OCI-M1 (cell line): Measurements from ENCODE around the gene LYST.

Source experiments
- DNase-seq: peaks from one replicate; lab custom pipeline; 2025; lab: John Stamatoyannopoulos, UW

The LYST gene

GRCh38 chr1:235888119-235888643, 21.5 kb upstream of the LYST start:
- DNase-seq = peak; percentile 35

- DNase-seq = no peak
These were observed 21.0 kb upstream of the LYST start for GRCh38 chr1:235887676-235888075.

GRCh38 chr1:235885655-235886262, 19.1 kb upstream of the LYST start:
- no peak for DNase-seq

- DNase-seq = peak; percentile 23
These were observed 16.7 kb upstream of the LYST start for GRCh38 chr1:235883261-235883927.

- no peak for DNase-seq
These were observed 16.1 kb upstream of the LYST start for GRCh38 chr1:235882816-235883215.

- no peak for DNase-seq
These were observed 15.4 kb upstream of the LYST start for GRCh38 chr1:235881930-235882700.

- DNase-seq = no peak
These were observed 11.5 kb upstream of the LYST start for GRCh38 chr1:235878082-235878811.

GRCh38 chr1:235876402-235876841, 9.7 kb upstream of the LYST start:
- DNase-seq = no peak

- DNase-seq = no peak
These were observed 8.4 kb upstream of the LYST start for GRCh38 chr1:235875036-235875597.

GRCh38 chr1:235874261-235874660, 7.6 kb upstream of the LYST start:
- DNase-seq = no peak

GRCh38 chr1:235873571-235873970, 6.9 kb upstream of the LYST start:
- no peak for DNase-seq

- no peak for DNase-seq
These were observed 6.3 kb upstream of the LYST start for GRCh38 chr1:235873045-235873444.

- DNase-seq = no peak
These were observed 5.6 kb upstream of the LYST start for GRCh38 chr1:235872270-235872669.

- no peak for DNase-seq
These were observed 1.3 kb upstream of the LYST start for GRCh38 chr1:235867903-235868469.

GRCh38 chr1:235866913-235867845, 473 bp upstream of the LYST start:
- peak; percentile 98 for DNase-seq

GRCh38 chr1:235865565-235866204, 1.0 kb downstream of the LYST start:
- no peak for DNase-seq

- no peak for DNase-seq
These were observed 1.7 kb downstream of the LYST start for GRCh38 chr1:235864931-235865525.

- no peak for DNase-seq
These were observed 2.2 kb downstream of the LYST start for GRCh38 chr1:235864469-235864868.

- DNase-seq = no peak
These were observed 3.0 kb downstream of the LYST start for GRCh38 chr1:235863699-235864093.
